Tibial nerve (tissue), 4 donors: ENCODE data around the gene HAND2. TPM values are rescaled to one million over a fixed set of nuclear protein-coding genes. Genes with fewer than 3 reads are reported as not detected.

Source experiments
- DNase-seq, 2 donors: peaks; one replicate each; pipeline ENCODE4 v3.0.0-alpha.2; 2019; ENCODE audit warnings: low spot score in 2 of 2
- H3K27ac ChIP-seq, 4 donors: fragments of 200-600 bp; sonication (generic) in 3 of 4; one replicate each; pipeline ENCODE4 v1.5.1; 2017 to 2019; ENCODE audit warnings: mild to moderate bottlenecking in 1 of 4
- H3K27me3 ChIP-seq, 2 donors: fragments of 200-600 bp; sonication (generic) in 1 of 2; one replicate each; pipeline versions ENCODE4 v1.5.1 to v1.6.0; 2017 to 2019
- H3K36me3 ChIP-seq, 3 donors: fragments of 200-600 bp; sonication (generic); one replicate each; pipeline ENCODE4 v1.5.1; 2018 to 2019
- H3K4me1 ChIP-seq, 4 donors: fragments of 200-600 bp; sonication (generic) in 3 of 4; one replicate each; pipeline ENCODE4 v1.5.1; 2017 to 2019
- H3K4me3 ChIP-seq, 4 donors: fragments of 200-600 bp; sonication (generic) in 3 of 4; one replicate each; pipeline ENCODE4 v1.5.1; 2017 to 2019; ENCODE audit warnings: mild to moderate bottlenecking in 1 of 4, moderate library complexity in 1 of 4
- H3K9me3 ChIP-seq, 4 donors: fragments of 200-600 bp; sonication (generic) in 3 of 4; one replicate each; pipeline ENCODE4 v1.5.1; 2017 to 2019
- CTCF ChIP-seq, 5 experiments: fragments of 200-600 bp in 3 of 5; fragments of 450-650 bp in 2 of 5; sonication (generic) in 3 of 5; IDR thresholded peaks; one replicate each; pipeline ENCODE4 v1.5.1; 2016 to 2019; ENCODE audit warnings: antibody characterized with exemption in 5 of 5, mild to moderate bottlenecking in 3 of 5, moderate library complexity in 2 of 5
- EP300 ChIP-seq, 2 donors: sonication (generic); formaldehyde crosslinking; IDR thresholded peaks; one replicate each; pipeline ENCODE4 v1.6.1; 2017; ENCODE audit warnings: antibody characterized with exemption in 2 of 2, mild to moderate bottlenecking in 1 of 2
- POLR2A ChIP-seq, 2 donors: fragments of 450-650 bp; IDR thresholded peaks; one replicate each; pipeline ENCODE4 v1.6.1; 2017; ENCODE audit warnings: antibody characterized with exemption in 2 of 2, mild to moderate bottlenecking in 2 of 2, moderate library complexity in 2 of 2
- WGBS, 2 donors: methylation state at CpG; one replicate each; pipeline ENCODE4 v1.1.5; 2018; 5-methylcytosine and 5-hydroxymethylcytosine counted together
- total RNA-seq, 4 donors: library from RNA; depleted of rRNA; stranded (reverse); fragments of >200 nt; gene quantifications; one replicate each; pipeline ENCODE4 v1.1.0, GENCODE V29; 2016

Gene HAND2
- total RNA-seq, 4 donors from 2014 or later, result 1.9 to 5.1 (median 3.6) TPM

GRCh38 chr4:173490817-173491528 lies 39.1 kb downstream of the HAND2 start:
- no peak for DNase-seq
- Histone ChIP-seq H3K4me1 (peaks cover 0 to 35% (median 4%) of the 10 kb centered on the region in 4 donors), H3K9me3 (no peaks in the 10 kb centered on the region), H3K27me3 (peaks cover 0 to 13% of the 10 kb centered on the region in 2 donors), H3K36me3 (no peaks in the 10 kb centered on the region), H3K27ac (no peak overlapping the region), H3K4me3 (no peak overlapping the region)
- TF ChIP-seq EP300 (IDR thresholded peaks at IDR 0.05) (no peak), CTCF (IDR thresholded peaks at IDR 0.05) (no peak), POLR2A (IDR thresholded peaks at IDR 0.05) (no peak)
- WGBS, 2 donors, result 53 to 54% methylated on average over 4 of the region's 4 CpGs

- H3K4me3 ChIP-seq, result no peak overlapping the region
- H3K36me3 ChIP-seq, result no peaks in the 10 kb centered on the region
- TF ChIP-seq POLR2A (IDR thresholded peaks at IDR 0.05) (no peak), EP300 (IDR thresholded peaks at IDR 0.05) (no peak), CTCF (IDR thresholded peaks at IDR 0.05) (no peak)
- H3K27ac ChIP-seq, result no peak overlapping the region
- peaks cover 0 to 7% of the 10 kb centered on the region in 2 donors for H3K27me3 ChIP-seq
- H3K9me3 ChIP-seq, result no peaks in the 10 kb centered on the region
- WGBS, 2 donors, result 35 to 44% methylated on average over 3 of the region's 3 CpGs
- DNase-seq, result no peak
- H3K4me1 ChIP-seq, result peaks cover 0 to 35% (median 4%) of the 10 kb centered on the region in 4 donors
These were observed 39.8 kb downstream of the HAND2 start for GRCh38 chr4:173490256-173490655.

- no peaks in the 10 kb centered on the region for H3K36me3 ChIP-seq
- TF ChIP-seq CTCF (IDR thresholded peaks at IDR 0.05) (no peak), EP300 (IDR thresholded peaks at IDR 0.05) (no peak), POLR2A (IDR thresholded peaks at IDR 0.05) (no peak)
- H3K4me3 ChIP-seq, result no peak overlapping the region
- H3K27me3 ChIP-seq, result peaks cover 0 to under 1% of the 10 kb centered on the region in 2 donors
- DNase-seq, result no peak
- H3K9me3 ChIP-seq, result no peaks in the 10 kb centered on the region
- no peak overlapping the region for H3K27ac ChIP-seq
- peaks cover 0 to 33% (median 4%) of the 10 kb centered on the region in 4 donors for H3K4me1 ChIP-seq
These were observed 40.5 kb downstream of the HAND2 start for GRCh38 chr4:173489514-173489913.

- H3K4me3 ChIP-seq, result no peak overlapping the region
- TF ChIP-seq EP300 (IDR thresholded peaks at IDR 0.05), result no peak
- TF ChIP-seq CTCF (IDR thresholded peaks at IDR 0.05), result no peak
- no peak for TF ChIP-seq POLR2A (IDR thresholded peaks at IDR 0.05)
- WGBS, 2 donors, result 11 to 23% methylated on average over 1 of the region's 1 CpG
- H3K9me3 ChIP-seq, result no peaks in the 10 kb centered on the region
- peaks cover 0 to 24% (median 4%) of the 10 kb centered on the region in 4 donors for H3K4me1 ChIP-seq
- no peaks in the 10 kb centered on the region for H3K36me3 ChIP-seq
- no peaks in the 10 kb centered on the region for H3K27me3 ChIP-seq
- no peak overlapping the region for H3K27ac ChIP-seq
- DNase-seq, result no peak
These were observed 41.4 kb downstream of the HAND2 start for GRCh38 chr4:173488656-173489055.

- Histone ChIP-seq H3K27me3 (no peaks in the 10 kb centered on the region), H3K4me3 (no peak overlapping the region), H3K4me1 (peaks cover 0 to 24% (median 4%) of the 10 kb centered on the region in 4 donors), H3K9me3 (no peaks in the 10 kb centered on the region), H3K27ac (no peak overlapping the region), H3K36me3 (no peaks in the 10 kb centered on the region)
- no peak for TF ChIP-seq POLR2A (IDR thresholded peaks at IDR 0.05)
- TF ChIP-seq CTCF (IDR thresholded peaks at IDR 0.05), result no peak
- no peak for TF ChIP-seq EP300 (IDR thresholded peaks at IDR 0.05)
- DNase-seq, result no peak
- WGBS, 2 donors, result 97 to 100% methylated on average over 1 of the region's 1 CpG
These were observed 42.0 kb downstream of the HAND2 start for GRCh38 chr4:173488074-173488473.
